NT2/D1 (cell line): ENCODE measurements around the gene RGS7.

Source experiments
- SUZ12 ChIP-seq: IDR thresholded peaks from 2 replicates; pipeline ENCODE4 v1.6.1; 2011; ENCODE audit not compliant: insufficient read length, insufficient read depth; ENCODE audit errors: extremely low read depth
- YY1 ChIP-seq: IDR thresholded peaks from 2 replicates; pipeline ENCODE4 v1.6.1; 2011; ENCODE audit not compliant: insufficient read length, insufficient read depth
- ZNF274 ChIP-seq: IDR thresholded peaks from 2 replicates; pipeline ENCODE4 v1.6.1; 2011; ENCODE audit warnings: mild to moderate bottlenecking, low read depth, low read length

DNA sequence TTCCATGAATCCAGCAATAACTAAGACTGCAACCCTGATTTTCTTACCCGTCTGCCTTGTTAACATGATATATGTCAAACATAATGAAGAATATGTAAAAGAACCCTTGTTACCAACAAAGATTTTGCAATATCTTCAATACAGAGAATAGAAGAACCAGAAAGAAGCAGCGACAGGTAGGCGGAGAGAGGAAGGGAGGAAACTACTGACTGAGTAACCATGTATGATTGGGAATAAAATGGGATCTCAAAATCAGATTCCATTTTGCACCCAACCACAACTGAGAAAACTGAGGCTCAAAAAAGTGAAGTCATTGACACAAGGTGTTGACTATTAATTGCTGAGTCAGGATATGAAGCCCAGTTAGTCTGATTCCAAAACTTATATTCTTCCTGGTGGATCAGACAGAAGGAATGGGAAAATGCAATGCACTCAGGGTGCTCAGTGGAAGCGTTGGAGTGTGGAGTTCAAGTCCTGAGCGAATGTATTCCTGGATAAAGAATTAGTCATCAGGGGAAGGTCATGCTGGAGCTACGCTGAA, 451.7 kb downstream of the RGS7 start:
- TF ChIP-seq SUZ12 (no peak), ZNF274 (no peak), YY1 (no peak)
